Upper lobe of right lung (tissue), 1 donor: ENCODE measurements around the gene MPI. TPM values are rescaled to one million over a fixed set of nuclear protein-coding genes. Genes with fewer than 3 reads are reported as not detected.

Experiments used
- ATAC-seq: fragments of 200-7000 bp; cut with Tn5 transposase; one replicate; pipeline ENCODE4 v1.9.1; 2020; ENCODE audit warnings: mild to moderate bottlenecking, moderate library complexity
- DNase-seq: peaks from one replicate; pipeline ENCODE4 v3.0.0-alpha.2; 2020
- H3K27ac ChIP-seq: fragments of 200-600 bp; one replicate; pipeline ENCODE4 v1.8.0; 2022
- H3K27me3 ChIP-seq: fragments of 200-600 bp; one replicate; pipeline ENCODE4 v1.8.0; 2022; ENCODE audit warnings: mild to moderate bottlenecking
- H3K36me3 ChIP-seq: fragments of 200-600 bp; one replicate; pipeline ENCODE4 v1.8.0; 2022
- H3K4me1 ChIP-seq: fragments of 200-600 bp; one replicate; pipeline ENCODE4 v1.8.0; 2022
- H3K4me3 ChIP-seq: fragments of 200-600 bp; one replicate; pipeline ENCODE4 v1.8.0; 2022; ENCODE audit warnings: mild to moderate bottlenecking
- H3K9me3 ChIP-seq: fragments of 200-600 bp; one replicate; pipeline ENCODE4 v1.8.0; 2022
- intact Hi-C: fragments of 100-400 bp; cut with DNase I; formaldehyde crosslinking; loops from one replicate; pipeline ENCODE4 v1.11.0; 2022
- long read RNA-seq: library from polyadenylated mRNA; unstranded; transcript quantifications from one replicate; pipeline ENCODE4 v2.0.0, GENCODE V29; 2021
- total RNA-seq: library from RNA; stranded (reverse); fragmentation: NEBNext Ultra II Directional; extraction: Animal tissue kit (Norgen Biotek cat#: 25700); gene quantifications from one replicate; pipeline ENCODE4 v1.2.1, GENCODE V29; 2021
- TF ChIP-seq, protein P1 (sequence below): fragments of 200-600 bp; IDR thresholded peaks from one replicate; pipeline ENCODE4 v1.8.0; 2022; ENCODE audit warnings: antibody characterized with exemption
- donor health status: DM: no; HTN: yes; CAD: no; lungs with severe emphysema.

Gene MPI, protein sequence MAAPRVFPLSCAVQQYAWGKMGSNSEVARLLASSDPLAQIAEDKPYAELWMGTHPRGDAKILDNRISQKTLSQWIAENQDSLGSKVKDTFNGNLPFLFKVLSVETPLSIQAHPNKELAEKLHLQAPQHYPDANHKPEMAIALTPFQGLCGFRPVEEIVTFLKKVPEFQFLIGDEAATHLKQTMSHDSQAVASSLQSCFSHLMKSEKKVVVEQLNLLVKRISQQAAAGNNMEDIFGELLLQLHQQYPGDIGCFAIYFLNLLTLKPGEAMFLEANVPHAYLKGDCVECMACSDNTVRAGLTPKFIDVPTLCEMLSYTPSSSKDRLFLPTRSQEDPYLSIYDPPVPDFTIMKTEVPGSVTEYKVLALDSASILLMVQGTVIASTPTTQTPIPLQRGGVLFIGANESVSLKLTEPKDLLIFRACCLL
- 26.7 TPM for total RNA-seq
- long read RNA-seq, full-length matches to known transcripts = 20 of 24 reads
- long read RNA-seq, partial matches to known transcripts = 3 of 24 reads
- long read RNA-seq, other reads (novel, unspliced or antisense) = 1 of 24 reads

DNA sequence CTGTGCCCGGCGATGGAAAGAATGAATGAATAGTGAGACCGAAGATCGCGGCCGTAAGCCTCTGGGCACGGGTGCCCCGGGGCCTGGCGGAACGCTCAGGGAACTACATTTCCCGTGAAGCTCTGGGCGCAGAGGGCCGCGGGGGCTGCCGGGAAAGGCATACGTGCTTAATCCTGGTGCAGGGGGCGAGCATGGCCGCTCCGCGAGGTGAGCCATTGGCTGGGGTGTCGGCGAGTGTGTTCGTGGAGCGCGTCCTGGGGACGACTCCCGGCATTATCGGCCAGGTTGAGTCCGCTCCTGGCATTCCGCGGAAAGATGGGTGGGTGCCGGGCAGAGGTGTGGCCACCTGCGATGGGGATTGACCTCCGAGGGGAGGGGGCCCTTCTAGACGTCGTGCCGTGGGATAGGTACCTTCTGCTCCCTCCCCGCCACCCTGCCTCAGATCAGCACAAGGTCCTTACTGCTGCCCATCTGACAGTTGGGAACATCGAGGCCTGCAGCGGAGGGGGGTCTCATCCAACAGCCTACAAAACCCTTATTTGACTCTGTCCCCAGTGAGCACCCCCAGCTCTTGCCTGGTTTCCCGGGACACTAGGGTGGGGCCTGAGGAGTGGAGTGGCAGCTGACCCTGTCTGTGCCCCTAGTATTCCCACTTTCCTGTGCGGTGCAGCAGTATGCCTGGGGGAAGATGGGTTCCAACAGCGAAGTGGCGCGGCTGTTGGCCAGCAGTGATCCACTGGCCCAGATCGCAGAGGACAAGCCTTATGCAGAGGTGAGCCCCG lies at the start of gene MPI:
MPI (plus strand) TSS at position 160 of the 782 bp plus-strand sequence; CDS start at position 192, 32 bp downstream.
- Histone ChIP-seq H3K4me1 (peaks cover 15% of the 10 kb centered on the region), H3K27ac (peak within 1 kb of the TSS; percentile 73), H3K36me3 (no peaks in the 10 kb centered on the region), H3K27me3 (no peaks in the 10 kb centered on the region), H3K4me3 (peak within 1 kb of the TSS; percentile 92), H3K9me3 (no peaks in the 10 kb centered on the region)
- ATAC-seq (peak; percentile 97), DNase-seq (peak; percentile 94)
- TF ChIP-seq, protein P1, sequence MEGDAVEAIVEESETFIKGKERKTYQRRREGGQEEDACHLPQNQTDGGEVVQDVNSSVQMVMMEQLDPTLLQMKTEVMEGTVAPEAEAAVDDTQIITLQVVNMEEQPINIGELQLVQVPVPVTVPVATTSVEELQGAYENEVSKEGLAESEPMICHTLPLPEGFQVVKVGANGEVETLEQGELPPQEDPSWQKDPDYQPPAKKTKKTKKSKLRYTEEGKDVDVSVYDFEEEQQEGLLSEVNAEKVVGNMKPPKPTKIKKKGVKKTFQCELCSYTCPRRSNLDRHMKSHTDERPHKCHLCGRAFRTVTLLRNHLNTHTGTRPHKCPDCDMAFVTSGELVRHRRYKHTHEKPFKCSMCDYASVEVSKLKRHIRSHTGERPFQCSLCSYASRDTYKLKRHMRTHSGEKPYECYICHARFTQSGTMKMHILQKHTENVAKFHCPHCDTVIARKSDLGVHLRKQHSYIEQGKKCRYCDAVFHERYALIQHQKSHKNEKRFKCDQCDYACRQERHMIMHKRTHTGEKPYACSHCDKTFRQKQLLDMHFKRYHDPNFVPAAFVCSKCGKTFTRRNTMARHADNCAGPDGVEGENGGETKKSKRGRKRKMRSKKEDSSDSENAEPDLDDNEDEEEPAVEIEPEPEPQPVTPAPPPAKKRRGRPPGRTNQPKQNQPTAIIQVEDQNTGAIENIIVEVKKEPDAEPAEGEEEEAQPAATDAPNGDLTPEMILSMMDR = no peak
- intact Hi-C loops = no loop called here

DNA sequence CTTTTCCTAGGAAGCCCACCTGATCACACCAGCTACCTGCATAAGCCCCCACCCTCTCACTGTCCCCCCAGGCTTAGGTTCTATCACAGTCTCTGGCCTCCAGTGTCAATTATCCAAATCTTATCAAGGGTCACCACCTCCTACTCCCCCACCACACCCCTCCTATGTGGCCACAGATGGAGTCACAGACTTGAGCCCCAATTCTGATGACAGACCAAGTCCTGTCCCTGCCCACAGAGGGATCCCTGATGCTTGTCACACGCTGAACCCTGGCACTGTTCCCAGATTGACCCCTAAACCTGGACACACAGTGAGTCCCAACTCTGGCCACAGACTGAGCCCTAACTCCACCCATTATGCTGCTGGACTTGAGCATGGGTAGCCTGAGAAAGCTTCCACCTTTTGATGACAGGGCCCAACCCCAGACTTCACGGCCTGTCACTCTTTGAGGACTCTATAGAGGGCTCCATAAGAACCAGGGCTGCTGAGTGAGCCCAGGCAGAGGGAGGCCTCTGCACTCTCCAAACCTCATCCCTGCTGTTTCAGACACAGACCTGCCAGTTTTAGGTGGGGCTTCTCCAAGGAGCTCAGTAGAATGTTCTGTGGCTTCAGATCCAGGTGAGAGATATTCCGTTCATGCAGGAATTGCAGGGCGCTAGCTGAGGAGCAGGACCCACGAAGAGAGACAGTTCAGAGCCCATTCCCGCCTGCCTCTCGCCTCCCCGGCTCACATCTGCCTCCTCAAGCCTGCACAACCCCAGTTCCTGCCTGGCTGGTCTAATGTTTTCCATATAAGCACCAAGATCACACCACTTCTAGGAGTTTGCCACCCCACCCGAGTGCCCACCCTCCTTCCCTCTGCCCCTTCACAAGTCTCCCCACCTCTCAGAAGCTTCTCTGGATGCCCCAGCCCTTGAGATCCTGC lies 48.7 kb upstream of the MPI start:
- DNase-seq = no peak
- intact Hi-C loops = no loop called here
- TF ChIP-seq, protein P1 = no peak
- ATAC-seq = no peak
- Histone ChIP-seq H3K27ac (no peak overlapping the region), H3K4me3 (no peak overlapping the region), H3K9me3 (no peaks in the 10 kb centered on the region), H3K36me3 (peaks cover 25% of the 10 kb centered on the region), H3K27me3 (no peaks in the 10 kb centered on the region), H3K4me1 (peaks cover 16% of the 10 kb centered on the region)

DNA sequence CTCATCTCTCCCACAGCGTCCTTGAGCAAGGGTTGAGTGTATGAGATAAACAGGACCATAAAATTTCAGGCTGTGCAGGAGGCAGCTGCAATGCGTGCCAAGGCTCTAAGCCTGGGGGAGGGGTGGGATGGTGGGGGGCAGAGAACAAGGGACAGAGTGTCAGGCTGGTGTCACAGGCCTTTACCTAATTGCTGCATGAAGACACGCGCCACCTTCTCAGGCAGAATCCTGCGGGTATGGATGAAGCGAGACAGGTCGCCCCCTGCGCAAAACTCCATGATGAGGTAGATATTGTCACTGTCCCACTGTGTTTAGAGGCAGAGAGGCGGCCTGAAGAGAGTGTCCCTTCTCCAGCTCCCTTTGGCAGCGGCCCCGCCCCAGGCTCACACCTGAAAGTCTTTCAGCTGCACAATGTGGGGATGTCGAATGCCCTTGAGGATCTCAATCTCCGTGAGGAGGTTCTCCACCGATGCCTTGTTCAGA lies 47.9 kb upstream of the MPI start:
- H3K36me3 ChIP-seq = peaks cover 30% of the 10 kb centered on the region
- H3K9me3 ChIP-seq = no peaks in the 10 kb centered on the region
- H3K4me1 ChIP-seq = peaks cover 16% of the 10 kb centered on the region
- intact Hi-C loops = no loop called here
- H3K27me3 ChIP-seq = no peaks in the 10 kb centered on the region
- ATAC-seq (no peak), DNase-seq (no peak)
- TF ChIP-seq, protein P1 = no peak
- H3K4me3 ChIP-seq = peak overlapping the region; percentile 71
- no peak overlapping the region for H3K27ac ChIP-seq

DNA sequence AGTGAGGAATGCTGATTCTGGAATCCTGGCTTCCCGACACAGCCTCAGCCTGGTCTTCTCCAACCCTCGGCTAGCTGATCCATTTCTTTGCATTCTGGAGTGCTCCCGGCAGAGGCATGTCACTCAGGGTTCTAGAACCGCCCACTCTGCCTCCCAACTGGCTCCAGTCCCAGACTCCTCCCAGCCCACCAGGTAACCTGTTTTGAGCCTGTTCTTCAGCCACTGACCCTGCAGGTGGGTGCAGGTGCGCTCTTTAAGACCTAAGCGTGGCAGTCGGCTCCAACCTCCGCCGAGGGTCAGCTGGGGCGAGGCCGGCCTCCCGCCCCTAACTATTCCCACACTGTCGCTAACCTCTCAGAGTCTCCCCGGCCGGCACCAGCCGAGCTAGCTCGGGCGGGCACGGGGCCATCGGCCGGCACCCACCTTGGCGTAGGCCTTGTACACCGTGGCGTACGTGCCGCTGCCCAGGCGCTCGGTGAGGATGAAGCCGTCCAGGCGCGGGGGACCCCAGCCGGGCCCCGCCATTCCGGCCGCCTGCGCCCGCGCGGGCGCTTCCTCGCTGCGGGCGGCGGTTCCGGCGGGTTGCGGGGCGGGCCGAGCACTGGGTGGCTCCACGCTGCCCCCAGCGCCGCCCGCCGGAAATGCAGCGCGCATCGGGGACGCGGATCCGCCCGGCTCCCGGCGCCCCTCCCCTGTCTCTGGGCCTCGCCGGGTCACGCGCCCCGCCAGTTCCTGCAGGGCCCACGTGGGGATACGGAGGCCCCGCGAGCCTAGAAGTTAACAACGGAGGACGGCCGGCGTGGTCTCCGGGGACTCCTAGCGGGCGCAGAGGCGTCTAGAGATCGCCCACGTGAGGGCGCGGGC lies 47.0 kb upstream of the MPI start, which contains the start of gene ULK3:
ULK3 (minus strand) TSS at position 576 of the 864 bp plus-strand sequence; CDS start at position 525, 51 bp downstream.
- DNase-seq = peak; percentile 96
- TF ChIP-seq, protein P1 = peak; percentile 68
- intact Hi-C loops = no loop called here
- H3K9me3 ChIP-seq = no peaks in the 10 kb centered on the region
- peak within 1 kb of the TSS; percentile 88 for H3K27ac ChIP-seq
- peaks cover 39% of the 10 kb centered on the region for H3K36me3 ChIP-seq
- H3K4me3 ChIP-seq = peak within 1 kb of the TSS; percentile 71
- H3K4me1 ChIP-seq = peaks cover 16% of the 10 kb centered on the region
- peak; percentile 96 for ATAC-seq
- H3K27me3 ChIP-seq = no peaks in the 10 kb centered on the region
